22Rv1 (cell line): ENCODE data around the gene CBFB.

Experiments used
- H3K27ac ChIP-seq: fragments of 450-650 bp; 2 replicates; pipeline ENCODE4 v1.5.1; 2017
- CTCF ChIP-seq: fragments of 450-650 bp; IDR thresholded peaks from 2 replicates; pipeline ENCODE4 v1.5.1; 2017; ENCODE audit warnings: mild to moderate bottlenecking
- ZFX ChIP-seq: fragments of 450-650 bp; IDR thresholded peaks from 2 replicates; pipeline ENCODE4 v1.6.1; 2017; ENCODE audit warnings: antibody characterized with exemption, borderline replicate concordance

Gene CBFB

DNA sequence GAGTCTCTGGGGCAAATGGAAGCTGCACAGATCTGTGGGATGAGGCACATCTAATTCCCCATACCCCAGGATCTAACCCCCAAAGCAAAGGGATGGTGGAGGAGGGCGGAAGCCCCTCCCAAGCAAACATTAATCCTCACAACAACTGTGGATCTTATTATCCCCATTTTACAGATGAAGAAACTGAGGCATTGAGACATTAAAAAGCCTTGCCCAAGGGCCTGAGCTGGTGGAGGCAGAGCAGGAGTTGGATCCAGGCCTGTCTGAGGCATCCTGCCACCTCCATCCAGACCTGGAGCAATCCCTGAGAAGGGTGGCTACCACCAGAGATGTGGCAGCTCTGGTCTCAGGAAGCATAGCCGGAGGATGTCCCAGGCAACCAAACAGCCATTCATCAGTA is 17.7 kb upstream of the CBFB start:
- TF ChIP-seq ZFX (no peak), CTCF (no peak)
- no peak overlapping the region for H3K27ac ChIP-seq

GRCh38 chr16:67013233-67013822 is 15.6 kb upstream of the CBFB start:
- peak overlapping the region; percentile 38 for H3K27ac ChIP-seq
- TF ChIP-seq ZFX (no peak), CTCF (no peak)

- H3K27ac ChIP-seq = peak overlapping the region; percentile 38
- TF ChIP-seq CTCF = peak; percentile 36
- TF ChIP-seq ZFX = no peak
These were observed 14.9 kb upstream of the CBFB start for GRCh38 chr16:67013823-67014633.

DNA sequence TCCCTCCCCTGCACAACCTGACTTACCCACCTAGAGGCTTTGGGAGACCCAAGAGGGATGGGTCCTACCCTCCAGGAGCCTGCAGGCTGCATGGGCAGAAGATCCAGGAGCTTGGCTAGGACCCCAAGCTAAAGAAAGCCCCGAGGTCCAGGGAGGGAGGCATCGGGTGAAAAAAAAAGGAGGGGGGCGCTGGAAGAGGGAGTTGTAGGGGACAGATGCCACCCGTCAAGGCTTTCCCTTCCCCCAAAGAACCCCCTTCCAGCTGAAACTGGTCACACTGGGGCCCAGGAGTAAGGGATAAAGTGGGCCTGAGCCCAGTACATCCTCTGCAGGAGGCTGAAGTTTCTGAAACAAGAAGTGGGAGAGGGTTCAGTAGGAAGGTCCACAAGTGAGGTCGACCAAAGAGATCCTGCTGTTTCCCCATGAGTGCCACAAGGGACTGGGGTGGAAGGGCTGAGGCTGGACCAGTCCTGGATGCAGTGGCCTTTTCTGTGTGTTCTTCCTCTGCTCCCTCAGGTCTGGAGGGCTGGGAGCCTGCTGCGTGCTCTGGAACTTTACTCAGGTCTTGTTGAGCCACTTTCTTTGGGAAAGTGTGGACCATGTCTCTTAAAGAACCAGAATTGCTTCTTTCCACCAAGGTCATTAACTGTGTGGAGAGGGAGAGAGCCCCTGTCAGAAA is 14.2 kb upstream of the CBFB start:
- TF ChIP-seq CTCF (no peak), ZFX (no peak)
- H3K27ac ChIP-seq = peak overlapping the region; percentile 38

DNA sequence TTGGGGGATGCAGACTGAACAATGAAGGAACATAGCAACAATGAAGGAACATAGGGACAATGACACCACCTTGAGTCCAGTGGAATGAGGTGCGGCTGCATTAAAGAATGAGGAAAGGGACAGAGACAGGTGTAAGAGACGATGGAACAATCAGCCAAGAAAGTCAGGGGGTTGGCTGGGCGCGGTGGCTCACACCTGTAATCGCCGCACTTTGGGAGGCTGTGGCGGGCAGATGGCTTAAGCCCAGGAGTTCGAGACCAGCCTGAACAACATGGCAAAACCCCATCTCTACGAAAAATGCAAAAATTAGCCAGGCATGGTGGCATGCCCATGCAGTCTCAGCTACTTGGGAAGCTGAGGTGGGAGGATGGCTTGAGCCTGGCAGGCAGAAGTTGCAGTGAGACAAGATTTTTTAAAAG is 13.6 kb upstream of the CBFB start:
- TF ChIP-seq ZFX = no peak
- no peak for TF ChIP-seq CTCF
- H3K27ac ChIP-seq = no peak overlapping the region

GRCh38 chr16:67016143-67016542 is 12.8 kb upstream of the CBFB start:
- no peak overlapping the region for H3K27ac ChIP-seq
- TF ChIP-seq CTCF = no peak
- no peak for TF ChIP-seq ZFX
